Activated CD8-positive, alpha-beta memory T cell treated with anti-CD3 and anti-CD28 coated beads for 1 hour (primary cell): ENCODE measurements around the gene RANBP3L.
"Not testable (repeated sequence)": the region's sequence is repeated elsewhere in the genome, so short reads cannot be mapped to it uniquely, and the experiment has no call there.

ENCODE experiments used
- DNase-seq, 2 donors: peaks; one replicate each; pipeline ENCODE4 v3.0.0-alpha.2; 2020; ENCODE audit warnings: low read depth in 1 of 2; ENCODE audit errors: extremely low read depth in 1 of 2

Gene RANBP3L

DNA sequence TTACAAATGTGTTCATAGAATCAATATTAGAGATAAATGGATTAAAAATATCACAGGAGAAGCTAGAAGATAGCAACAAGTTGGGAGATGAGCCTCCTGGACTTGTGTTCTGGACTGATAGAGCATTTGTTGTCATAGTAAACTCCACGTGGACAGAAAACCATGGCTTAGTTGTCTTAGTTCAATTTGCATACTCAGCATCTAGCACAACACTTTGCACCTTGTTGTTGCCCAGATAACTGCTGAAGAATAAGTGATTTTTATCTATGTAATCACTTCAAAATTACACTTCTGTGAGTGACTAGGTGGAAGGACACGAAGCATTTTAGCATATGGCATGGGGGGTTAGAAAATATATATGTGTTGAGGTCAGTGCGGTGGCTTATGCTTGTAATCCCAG lies 4.0 kb downstream of the RANBP3L start:
- DNase-seq: no peak

DNA sequence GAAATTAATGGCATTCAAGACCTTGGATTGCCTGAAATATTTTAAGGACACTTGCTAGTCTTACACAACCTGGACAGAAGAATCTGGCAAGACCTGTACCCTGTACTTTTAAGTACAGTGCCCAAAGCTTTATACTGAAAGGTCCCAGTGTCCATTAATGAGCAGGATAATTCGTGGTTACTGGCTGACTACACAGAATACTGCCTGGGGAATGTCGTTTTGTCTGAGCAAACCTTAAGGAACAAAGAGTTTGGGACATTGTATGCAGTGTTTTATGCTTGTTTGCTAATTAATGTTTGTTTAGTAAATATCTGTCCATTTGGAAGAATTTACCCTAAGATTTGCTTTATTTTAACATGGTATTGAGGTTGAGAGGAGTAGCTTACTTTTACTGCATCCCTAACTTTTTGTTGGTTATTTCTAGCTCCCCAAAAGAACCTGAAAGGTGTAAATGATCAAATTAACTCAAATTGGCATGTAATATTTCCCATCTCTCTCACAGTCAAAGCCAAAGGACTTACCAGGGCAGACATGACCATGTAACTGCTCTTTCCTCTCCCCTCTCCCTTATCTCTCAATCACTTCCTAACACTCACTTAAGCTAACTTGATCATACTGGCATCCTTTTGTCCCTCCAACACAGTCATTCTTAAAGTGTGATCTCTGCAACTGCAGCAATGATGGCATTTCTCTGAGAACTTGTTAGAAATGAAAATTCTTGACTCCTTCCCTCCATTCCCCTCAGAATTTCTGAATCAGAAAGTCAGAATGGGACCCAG lies 15.7 kb downstream of the RANBP3L start:
- DNase-seq: no peak

DNA sequence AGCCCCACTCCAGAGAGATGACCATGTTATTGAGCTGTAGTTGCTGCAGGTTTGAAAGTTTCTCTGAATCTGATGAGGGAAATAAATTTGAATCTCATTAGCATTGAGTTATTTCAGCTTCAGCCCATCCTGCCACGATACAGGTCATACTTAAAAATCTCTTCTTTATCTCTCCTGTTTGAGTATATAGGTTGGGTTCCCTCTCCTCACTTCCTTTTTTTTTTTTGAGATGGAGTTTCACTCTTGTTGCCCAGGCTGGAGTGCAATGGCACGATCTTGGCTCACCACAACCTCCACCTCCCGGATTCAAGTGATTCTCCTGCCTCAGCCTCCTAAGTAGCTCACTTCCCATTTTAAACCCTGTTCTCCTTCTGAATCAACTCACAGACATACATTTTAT lies 17.9 kb downstream of the RANBP3L start:
- DNase-seq: not testable (repeated sequence)

DNA sequence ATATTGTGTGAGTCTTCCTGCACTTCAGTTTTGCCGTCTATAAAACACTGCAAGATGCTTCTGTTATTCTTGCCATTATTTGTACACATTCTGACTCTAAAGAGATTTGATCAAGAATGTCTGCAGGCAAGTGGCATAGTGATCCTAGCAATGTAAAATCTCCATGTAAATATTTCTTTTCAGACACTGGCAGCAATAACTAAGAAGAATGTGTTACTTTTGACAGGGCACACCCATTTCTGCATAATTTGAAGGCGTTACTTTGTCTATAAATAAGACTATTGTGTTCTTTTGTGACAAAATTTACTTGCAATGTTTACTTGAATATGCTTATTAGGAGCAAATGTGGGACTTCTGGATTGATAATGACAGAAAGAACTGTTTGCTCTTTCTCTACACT lies 20.1 kb downstream of the RANBP3L start:
- DNase-seq: no peak

DNA sequence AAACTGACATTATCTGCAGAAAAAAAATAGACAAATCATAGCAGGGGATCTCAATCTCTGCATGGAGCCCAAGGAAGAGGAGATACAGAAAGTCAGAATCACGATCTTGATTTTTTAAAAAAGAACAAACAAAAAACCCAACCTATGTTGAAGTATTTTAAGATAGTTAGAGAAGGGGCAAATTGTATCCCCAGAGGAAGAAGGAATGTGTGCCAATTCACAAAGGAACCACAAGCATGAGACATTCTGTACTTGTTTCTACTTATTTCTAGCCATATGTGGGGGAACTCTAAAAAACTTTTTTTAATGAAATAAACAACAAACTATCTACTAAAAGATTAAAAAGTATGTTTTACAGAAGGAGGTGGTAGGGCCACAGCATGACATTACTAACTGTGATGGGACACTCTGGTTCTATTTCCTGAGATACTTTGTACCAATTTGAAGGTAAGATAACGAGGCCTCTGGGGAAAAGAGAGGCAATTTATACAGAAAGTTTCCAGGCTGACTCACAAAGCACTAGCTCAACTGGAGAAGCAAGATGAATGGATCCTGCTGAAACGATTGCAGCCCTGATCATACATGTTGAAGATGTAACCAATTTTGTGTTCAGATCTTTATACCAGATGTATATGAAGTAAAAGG lies 22.5 kb downstream of the RANBP3L start:
- no peak for DNase-seq

DNA sequence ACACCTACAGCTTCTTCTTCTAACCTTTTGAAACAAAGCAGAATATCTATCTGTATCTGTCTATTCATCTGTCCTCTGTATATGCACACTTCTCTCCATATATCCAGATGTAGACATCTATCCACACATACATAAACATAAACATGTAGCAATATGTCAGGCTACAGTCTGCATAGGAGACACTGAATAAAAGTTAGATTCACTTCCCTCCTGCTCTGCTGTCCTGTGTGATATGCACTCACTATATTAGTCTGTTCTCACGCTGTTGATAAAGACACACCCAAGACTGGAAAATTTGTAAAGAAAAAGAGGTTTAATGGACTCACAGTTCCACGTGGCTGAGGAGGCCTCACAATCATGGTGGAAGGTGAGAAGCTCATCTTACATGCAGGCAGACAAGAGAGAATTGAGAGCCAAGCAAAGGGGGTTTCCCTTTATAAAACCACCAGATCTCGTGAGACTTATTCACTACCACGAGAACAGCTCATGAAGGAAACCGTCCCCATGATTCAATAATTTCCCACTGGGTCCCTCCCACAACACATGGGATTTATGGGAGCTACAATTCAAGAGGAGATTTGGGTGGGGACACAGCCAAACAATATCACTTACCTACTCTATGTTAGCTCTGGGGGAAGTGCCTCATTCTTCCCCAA lies 24.1 kb downstream of the RANBP3L start:
- no peak for DNase-seq

DNA sequence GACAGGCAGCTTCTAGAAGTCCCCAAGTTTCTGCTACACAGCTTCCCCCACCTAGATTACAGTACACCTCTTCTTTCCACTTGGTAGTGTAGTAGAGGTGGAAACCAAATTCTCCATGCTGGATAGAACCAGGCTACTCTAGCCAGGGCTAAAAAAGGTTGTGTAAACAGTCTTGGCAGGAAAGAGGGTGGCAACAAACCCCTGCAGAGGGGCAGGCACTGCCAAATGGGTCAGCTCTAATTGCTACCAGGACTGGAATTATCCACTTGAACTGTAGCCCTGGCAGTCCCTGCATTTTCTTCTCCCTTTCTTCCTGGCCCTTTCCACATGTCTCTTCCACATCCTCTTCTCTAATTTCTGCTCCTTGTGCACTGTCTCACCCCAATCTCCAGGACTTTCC lies 24.8 kb downstream of the RANBP3L start:
- DNase-seq: no peak

DNA sequence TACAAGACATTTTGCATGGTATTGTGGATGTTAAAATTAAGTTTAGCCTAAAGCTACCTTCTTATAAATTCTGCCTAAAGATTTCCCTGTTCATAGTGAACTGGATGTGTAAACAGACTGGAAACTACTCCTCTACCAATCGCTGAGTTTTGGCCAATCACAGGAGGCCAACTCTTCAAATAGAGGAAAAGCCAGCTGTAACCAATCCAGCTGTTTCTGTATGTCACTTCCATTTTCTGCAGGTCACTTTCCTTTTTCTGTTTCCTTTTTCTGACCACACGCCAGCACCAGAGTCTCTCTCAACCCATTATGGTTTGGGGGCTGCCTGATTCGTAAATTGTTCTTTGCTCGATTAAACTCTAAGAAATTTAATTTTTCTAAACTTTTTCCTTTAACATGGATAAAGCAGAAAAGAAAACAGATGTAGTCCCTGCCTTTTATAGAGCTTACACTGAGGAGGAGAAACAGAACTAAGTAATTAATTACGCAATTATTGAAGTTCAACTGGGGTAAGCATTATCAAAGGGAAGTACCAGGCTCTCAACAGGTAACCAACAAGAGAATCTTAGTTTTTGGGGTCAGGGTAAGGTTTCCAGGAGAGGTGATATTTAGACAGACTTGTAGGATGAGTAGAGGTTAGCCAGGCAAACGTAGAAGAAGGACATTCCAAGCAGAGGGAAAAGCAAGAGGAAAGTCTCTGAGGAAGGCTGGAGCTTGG lies 27.7 kb downstream of the RANBP3L start:
- no peak for DNase-seq

DNA sequence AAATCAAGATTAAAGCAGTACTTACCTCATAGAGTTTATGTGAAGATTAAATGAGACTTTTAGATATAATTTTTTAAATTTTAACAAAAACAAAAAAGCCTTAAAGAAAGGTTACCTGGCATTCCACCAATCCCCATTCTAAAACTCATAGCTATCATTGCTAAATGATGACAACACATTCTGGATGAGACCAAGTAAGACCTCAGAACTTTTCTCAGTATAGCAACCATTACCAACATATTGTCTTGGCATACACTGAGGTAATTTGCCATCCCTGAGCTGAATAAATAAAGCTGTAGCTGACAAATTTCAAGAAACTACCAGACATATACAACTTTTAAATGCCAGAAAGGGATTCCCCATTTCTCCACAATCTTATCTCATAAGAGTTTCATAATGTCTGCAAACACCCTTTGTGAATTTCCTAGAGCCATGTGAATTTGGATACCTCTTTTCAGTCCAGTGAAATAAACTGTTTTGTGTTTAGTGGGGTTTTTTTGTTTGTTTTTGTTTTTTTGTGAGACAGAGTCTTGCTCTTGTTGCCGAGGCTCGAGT lies 29.5 kb downstream of the RANBP3L start:
- DNase-seq: no peak

DNA sequence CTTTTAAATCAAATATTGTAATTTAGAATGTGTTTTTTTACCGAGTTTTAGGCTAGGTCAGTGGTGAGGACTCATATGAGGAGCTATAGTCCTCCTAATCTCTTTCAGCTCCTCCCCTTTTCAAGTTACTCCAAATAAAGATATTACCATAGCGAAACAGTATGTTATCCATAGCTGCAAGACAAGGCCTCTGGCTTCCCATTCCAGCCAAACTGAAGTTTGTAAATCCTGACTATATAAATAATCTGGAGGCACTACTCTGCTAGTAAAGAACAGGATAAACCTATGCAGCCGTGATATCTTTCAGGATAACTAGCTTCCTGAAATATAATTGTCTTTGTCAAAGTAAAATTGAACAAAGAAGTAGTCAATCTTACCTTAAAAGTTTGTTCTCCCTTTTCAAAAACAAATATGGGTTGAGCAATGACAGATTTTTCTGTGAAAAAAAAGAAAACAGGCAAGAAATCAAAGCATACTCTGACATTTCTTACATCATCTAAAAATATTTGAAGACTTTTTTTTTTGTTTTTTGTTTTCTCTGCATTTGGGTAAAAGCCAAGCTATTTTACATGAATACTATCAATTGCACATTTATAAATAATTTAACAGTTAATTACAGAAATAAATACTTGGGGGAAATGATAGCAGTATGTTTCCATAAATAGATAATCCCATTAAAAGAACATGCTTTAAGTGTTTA lies 30.7 kb downstream of the RANBP3L start:
- no peak for DNase-seq

DNA sequence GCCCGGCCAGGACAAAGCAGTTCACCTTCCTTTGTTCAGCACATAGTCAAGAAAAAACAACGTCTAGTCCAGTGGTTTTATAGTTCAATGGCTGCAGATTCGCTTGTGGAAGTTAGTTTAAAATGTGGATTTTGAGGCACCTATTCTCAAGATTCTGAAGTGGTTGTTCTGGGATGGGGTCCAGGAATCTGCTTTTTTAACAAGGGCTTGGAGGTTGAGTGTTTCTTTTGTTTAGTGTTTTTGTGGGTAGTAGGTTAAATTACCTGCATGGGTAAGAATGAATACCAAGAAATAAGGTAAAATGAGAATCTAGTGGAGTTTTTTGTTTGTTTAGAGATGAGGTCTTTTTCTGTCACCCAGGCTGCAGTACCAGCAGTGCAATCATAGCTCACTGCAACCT lies 31.5 kb downstream of the RANBP3L start:
- no peak for DNase-seq

DNA sequence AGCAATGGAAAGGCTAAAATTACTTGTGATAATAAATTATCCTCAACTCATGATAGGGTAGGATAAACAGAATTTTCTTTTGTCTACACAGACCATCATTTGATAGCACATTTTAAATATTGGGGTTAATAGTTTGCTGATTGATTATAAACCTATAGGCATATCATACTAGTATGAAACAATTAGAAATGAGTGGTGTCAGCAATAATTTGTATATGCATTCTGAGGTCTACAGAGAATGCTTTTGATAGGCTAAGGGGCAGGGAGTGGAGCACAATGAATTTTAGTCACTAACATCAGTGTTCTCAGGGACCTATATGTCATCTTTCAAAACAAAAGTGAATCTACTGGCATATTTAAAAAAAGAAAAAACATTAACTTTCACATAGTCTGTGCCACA lies 32.2 kb downstream of the RANBP3L start:
- DNase-seq: no peak

DNA sequence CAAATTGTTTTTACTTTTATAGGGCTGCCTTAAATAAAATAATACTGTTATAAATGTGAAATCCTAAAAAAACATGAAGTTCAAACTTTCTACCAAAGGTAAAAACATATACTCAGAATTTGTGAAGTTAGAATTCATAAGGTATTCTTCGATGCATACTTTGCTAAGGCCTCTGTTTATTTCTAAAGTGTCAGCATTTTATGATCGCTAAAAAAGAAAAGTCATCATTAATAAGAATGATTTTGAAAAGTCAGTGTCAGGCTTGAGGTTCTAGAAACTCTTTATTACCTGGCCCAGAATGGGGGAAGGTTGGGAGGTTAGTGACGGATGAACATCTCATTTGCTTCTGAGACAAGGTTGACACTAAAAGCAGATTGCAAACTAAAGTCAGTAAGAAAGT lies 33.8 kb downstream of the RANBP3L start:
- no peak for DNase-seq

DNA sequence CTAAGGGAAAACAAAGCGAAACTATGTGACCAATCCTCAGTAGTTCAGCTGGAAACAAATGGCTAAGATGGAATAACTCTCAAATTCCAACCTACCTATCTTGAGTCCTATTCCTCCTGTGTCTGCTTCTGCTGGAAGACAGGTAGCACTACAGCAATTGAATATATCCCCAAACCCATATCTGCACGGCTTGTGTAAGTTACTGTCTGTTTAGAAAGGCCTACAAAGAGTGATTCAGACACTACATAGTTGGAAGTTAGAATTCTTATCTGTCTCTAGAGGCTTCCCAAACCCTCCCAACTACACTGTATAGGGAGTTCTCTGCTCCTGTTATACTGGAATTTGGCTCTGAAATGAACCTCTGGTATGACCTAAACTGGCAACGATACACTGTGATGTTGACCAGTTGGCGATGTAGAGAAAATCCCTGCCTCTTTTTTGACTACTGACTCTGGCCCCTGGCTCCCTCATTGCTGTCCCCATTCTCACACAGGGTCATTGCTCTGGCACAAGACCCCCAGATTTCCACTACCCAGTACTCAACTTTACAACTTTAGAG lies 37.4 kb downstream of the RANBP3L start:
- no peak for DNase-seq

DNA sequence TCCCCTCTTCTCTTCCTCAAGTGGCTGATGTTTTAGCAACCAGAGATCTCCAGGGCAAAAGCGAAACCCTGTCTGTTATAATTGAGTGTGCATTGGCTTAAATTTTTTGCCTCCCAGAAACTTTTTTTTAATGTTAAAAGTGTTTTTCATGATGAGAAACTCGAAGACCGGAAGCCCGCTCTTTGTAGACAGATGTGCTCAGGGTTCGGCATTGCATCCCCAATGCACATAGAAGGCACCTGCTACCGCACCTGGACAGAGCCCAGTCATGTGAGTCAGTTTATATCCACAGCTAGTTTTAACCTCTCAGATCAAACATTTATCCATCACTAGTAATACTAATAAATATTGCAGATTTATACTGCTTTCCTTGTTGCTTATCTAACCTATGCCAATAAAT lies 40.5 kb downstream of the RANBP3L start:
- no peak for DNase-seq

DNA sequence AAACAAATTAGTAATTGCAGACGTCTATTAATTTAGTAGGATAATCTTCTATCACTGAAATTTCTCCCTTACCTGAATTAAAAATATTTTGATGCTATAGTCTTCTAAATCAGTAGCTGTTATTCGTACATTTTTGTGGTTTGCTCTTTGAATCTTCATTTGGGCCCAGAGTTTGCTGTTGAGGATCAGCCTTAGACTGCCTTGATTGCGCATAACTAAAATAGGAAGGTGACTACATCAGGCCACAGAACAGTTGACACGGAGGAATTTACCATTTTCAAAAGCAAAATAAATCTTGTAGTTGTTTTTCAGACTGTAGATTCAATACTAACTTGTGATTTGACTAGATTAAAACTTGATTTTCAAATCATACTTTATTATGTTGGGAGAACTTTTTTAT lies 48.1 kb downstream of the RANBP3L start:
- DNase-seq: no peak

DNA sequence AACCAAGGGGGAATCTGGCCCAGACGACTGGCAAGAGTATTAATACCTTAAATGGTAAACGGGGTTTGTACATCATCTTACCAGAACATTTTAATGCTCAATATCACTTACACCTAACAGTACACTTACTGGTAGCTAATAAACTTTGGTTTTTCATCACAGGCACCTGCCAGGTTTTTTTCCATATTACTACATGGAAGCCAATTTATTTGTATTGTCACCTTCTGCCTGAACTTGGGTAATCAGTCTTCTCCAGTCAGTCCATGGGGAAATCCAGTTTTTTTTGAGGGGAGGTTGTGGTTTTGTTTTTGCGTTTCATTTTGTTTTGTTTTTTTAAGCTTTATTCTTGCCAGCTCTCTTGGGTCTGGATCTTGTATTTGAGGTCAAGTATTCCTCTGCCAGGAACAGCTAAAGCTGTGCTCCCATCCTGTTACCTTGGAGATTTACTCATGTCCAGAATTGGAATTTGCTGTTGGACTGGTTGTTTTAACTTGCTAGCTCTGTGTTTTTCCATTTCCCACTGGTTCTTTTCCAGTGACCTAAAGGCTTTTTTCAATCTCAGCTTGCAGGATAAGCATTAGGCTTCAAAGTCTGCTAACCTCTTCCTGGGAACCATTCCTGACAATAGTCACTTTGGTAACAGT lies 48.9 kb downstream of the RANBP3L start:
- DNase-seq: no peak

DNA sequence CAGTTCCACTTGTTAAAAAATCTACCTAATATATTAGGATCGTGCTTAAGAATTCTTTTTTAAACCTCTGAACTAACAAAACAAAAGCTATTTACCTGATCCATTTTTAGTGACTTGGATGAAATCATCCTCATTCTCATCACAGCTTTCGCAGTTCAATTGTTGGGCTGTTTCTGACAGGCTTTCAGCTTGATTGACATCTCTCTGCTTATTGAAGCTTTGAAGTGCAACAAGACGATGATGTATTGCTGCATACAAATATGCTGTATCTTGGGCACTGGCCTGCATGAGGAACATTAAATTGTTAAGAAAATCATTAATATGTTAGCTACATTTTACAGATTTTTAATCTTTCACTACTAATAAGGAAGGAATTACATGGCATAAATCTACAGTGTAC lies 50.5 kb downstream of the RANBP3L start:
- DNase-seq: no peak

DNA sequence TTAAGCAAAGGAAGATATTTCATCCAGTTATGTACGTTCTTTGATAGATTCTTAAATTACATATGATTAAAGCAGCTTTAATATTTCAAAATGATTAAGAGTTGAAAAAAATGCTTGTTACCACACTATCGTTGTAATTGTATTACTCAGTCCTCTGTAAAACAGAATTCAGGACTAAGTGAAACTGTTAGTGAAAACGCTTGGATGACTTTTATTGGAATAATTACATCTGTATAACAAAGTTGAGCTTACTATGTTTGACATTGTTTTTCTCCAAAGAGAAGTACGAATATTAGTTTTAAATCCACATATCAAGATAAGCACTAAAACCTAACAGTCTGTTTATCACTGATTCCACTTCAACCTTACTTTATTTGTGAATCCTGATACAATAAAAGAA lies 51.3 kb downstream of the RANBP3L start:
- no peak for DNase-seq
